ENCODE results near the gene STRA6. TPM values are rescaled to one million over a fixed set of nuclear protein-coding genes. Genes with fewer than 3 reads are reported as not detected.

STRA6 gene
- total RNA-seq, 1 experiment from 2014 or later, result 0.29 TPM

DNA sequence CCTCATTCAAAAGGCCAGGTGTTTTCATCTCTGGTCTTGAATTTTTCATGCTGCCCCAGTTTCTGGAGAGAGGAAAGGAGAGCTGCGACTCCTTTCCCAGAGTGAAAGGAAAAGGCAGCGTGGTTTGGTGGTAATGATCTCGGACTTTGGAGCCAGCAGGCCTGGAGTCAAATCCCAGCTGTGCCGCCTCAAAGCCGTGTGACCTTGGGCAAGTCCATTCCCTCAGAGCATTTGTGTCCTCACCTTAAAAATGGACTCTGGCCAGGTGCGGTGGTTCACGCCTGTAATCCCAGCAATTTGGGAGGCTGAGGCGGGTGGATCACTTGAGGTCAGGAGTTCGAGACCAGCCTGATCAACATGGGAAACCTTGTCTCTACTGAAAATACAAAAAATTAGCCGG is 28.9 kb upstream of the STRA6 start:
- no TSS peak for BruUV-seq (replicated peaks)
- Histone ChIP-seq H3F3A (ENCODE audit: low read length, unreplicated experiment) (no peaks in the 10 kb centered on the region), H3K9me2 (replicated peaks; ENCODE audit: low read length) (no peaks in the 10 kb centered on the region), H2AFZ (ENCODE audit: low read length) (no peak overlapping the region), H3K4me3 (ENCODE audit: low read length) (no peak overlapping the region), H3K36me3 (ENCODE audit: low read depth, low read length) (no peaks in the 10 kb centered on the region), H3K9me3 (ENCODE audit: low read length) (no peaks in the 10 kb centered on the region), H4K20me1 (ENCODE audit: low read length) (no peaks in the 10 kb centered on the region), H3K79me2 (ENCODE audit: low read length) (no peaks in the 10 kb centered on the region), H3K27me3 (ENCODE audit: low read length) (no peaks in the 10 kb centered on the region), H3K4me2 (ENCODE audit: low read length) (no peak overlapping the region), H3K4me1 (ENCODE audit: insufficient read depth, low read length) (no peaks in the 10 kb centered on the region), H3K9ac (ENCODE audit: low read length) (no peak overlapping the region), H3K27ac (ENCODE audit: low read length) (no peak overlapping the region)
- intact Hi-C loops (cut with micrococcal nuclease), result no loop called here
- ChIA-PET CTCF (no interaction called here), POLR2A (ENCODE audit: unreplicated experiment) (no interaction called here)
- TF ChIP-seq EZH2 (IDR thresholded peaks at IDR 0.05; ENCODE audit: low read length, unreplicated experiment) (no peak), EZH2phosphoT487 (IDR thresholded peaks at IDR 0.05; ENCODE audit: borderline replicate concordance, low read length) (no peak)
- TF ChIP-seq, protein P1, sequence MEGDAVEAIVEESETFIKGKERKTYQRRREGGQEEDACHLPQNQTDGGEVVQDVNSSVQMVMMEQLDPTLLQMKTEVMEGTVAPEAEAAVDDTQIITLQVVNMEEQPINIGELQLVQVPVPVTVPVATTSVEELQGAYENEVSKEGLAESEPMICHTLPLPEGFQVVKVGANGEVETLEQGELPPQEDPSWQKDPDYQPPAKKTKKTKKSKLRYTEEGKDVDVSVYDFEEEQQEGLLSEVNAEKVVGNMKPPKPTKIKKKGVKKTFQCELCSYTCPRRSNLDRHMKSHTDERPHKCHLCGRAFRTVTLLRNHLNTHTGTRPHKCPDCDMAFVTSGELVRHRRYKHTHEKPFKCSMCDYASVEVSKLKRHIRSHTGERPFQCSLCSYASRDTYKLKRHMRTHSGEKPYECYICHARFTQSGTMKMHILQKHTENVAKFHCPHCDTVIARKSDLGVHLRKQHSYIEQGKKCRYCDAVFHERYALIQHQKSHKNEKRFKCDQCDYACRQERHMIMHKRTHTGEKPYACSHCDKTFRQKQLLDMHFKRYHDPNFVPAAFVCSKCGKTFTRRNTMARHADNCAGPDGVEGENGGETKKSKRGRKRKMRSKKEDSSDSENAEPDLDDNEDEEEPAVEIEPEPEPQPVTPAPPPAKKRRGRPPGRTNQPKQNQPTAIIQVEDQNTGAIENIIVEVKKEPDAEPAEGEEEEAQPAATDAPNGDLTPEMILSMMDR (conservative IDR thresholded peaks at IDR 0.05; ENCODE audit: low read depth, low read length), result no peak
- DNase-seq (no peak), ATAC-seq (no peak)

DNA sequence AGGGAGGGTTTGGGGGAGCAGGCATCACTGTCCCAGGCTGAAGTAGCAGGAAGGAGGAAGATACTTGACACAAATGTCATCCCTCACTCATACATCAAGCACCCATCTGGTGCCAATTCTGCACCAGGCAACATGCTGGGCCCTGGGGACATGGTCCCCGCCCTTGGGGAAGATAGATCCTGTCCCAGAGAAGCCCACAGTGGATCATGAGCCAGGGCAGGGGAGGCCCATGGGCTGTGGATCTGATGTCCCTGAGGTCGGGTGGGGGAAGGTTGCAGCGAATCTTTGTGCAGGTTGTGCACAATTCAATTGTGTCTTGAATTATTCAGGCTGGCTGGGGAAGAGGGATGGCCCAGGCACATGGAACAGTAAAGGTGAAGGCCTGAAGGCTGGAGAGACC is 27.1 kb upstream of the STRA6 start:
- BruUV-seq (replicated peaks), result no TSS peak
- ATAC-seq (no peak), DNase-seq (no peak)
- TF ChIP-seq, protein P1 (conservative IDR thresholded peaks at IDR 0.05; ENCODE audit: low read depth, low read length), result no peak
- TF ChIP-seq EZH2phosphoT487 (IDR thresholded peaks at IDR 0.05; ENCODE audit: borderline replicate concordance, low read length) (no peak), EZH2 (IDR thresholded peaks at IDR 0.05; ENCODE audit: low read length, unreplicated experiment) (no peak)
- Histone ChIP-seq H3K9me2 (replicated peaks; ENCODE audit: low read length) (no peaks in the 10 kb centered on the region), H3K27me3 (ENCODE audit: low read length) (no peaks in the 10 kb centered on the region), H3K36me3 (ENCODE audit: low read depth, low read length) (no peaks in the 10 kb centered on the region), H2AFZ (ENCODE audit: low read length) (no peak overlapping the region), H3K4me1 (ENCODE audit: insufficient read depth, low read length) (no peaks in the 10 kb centered on the region), H3K9ac (ENCODE audit: low read length) (no peak overlapping the region), H3K9me3 (ENCODE audit: low read length) (no peaks in the 10 kb centered on the region), H3K4me3 (ENCODE audit: low read length) (no peak overlapping the region), H3K4me2 (ENCODE audit: low read length) (no peak overlapping the region), H3K79me2 (ENCODE audit: low read length) (no peaks in the 10 kb centered on the region), H3F3A (ENCODE audit: low read length, unreplicated experiment) (no peaks in the 10 kb centered on the region), H4K20me1 (ENCODE audit: low read length) (no peaks in the 10 kb centered on the region), H3K27ac (ENCODE audit: low read length) (no peak overlapping the region)
- intact Hi-C loops (cut with micrococcal nuclease), result no loop called here
- CTCF ChIA-PET, result no interaction called here
- POLR2A ChIA-PET (ENCODE audit: unreplicated experiment), result no interaction called here

- Histone ChIP-seq H3K4me3 (ENCODE audit: low read length) (no peak overlapping the region), H3K4me1 (ENCODE audit: insufficient read depth, low read length) (no peaks in the 10 kb centered on the region), H2AFZ (ENCODE audit: low read length) (no peak overlapping the region), H3K27me3 (ENCODE audit: low read length) (no peaks in the 10 kb centered on the region), H3K27ac (ENCODE audit: low read length) (no peak overlapping the region), H3K9me3 (ENCODE audit: low read length) (no peaks in the 10 kb centered on the region), H3K9ac (ENCODE audit: low read length) (no peak overlapping the region), H3F3A (ENCODE audit: low read length, unreplicated experiment) (no peaks in the 10 kb centered on the region), H3K36me3 (ENCODE audit: low read depth, low read length) (no peaks in the 10 kb centered on the region), H3K4me2 (ENCODE audit: low read length) (no peak overlapping the region), H3K9me2 (replicated peaks; ENCODE audit: low read length) (no peaks in the 10 kb centered on the region), H3K79me2 (ENCODE audit: low read length) (no peaks in the 10 kb centered on the region), H4K20me1 (ENCODE audit: low read length) (no peaks in the 10 kb centered on the region)
- ChIA-PET POLR2A (ENCODE audit: unreplicated experiment) (no interaction called here), CTCF (no interaction called here)
- BruUV-seq (replicated peaks), result no TSS peak
- DNase-seq (no peak), ATAC-seq (no peak)
- TF ChIP-seq EZH2 (IDR thresholded peaks at IDR 0.05; ENCODE audit: low read length, unreplicated experiment), result no peak
- TF ChIP-seq, protein P1 (conservative IDR thresholded peaks at IDR 0.05; ENCODE audit: low read depth, low read length), result no peak
- no peak for TF ChIP-seq EZH2phosphoT487 (IDR thresholded peaks at IDR 0.05; ENCODE audit: borderline replicate concordance, low read length)
- intact Hi-C loops (cut with micrococcal nuclease), result no loop called here
These were observed 26.1 kb upstream of the STRA6 start for GRCh38 chr15:74228723-74229081.
